RPMI7951 (cell line): ENCODE measurements around the gene RPS6KA1. TPM values are rescaled to one million over a fixed set of nuclear protein-coding genes. Genes with fewer than 3 reads are reported as not detected.
"Not testable (repeated sequence)": the region's sequence is repeated elsewhere in the genome, so short reads cannot be mapped to it uniquely, and the experiment has no call there.

Experiments
- DNase-seq: peaks from one replicate; pipeline ENCODE4 v3.0.0-alpha.2; 2012; ENCODE audit warnings: low read depth
- total RNA-seq: library from RNA; depleted of rRNA; stranded (reverse); fragments of >200 nt; shearing (Covaris generic); gene quantifications from 2 replicates; pipeline ENCODE4 v1.2.3, GENCODE V29; 2014; rRNA removed

RPS6KA1 gene
- 33.6 and 51.8 TPM in 2 replicates for total RNA-seq

GRCh38 chr1:26529655-26530409 is at the start of gene RPS6KA1:
TSS of gene RPS6KA1 (plus strand) at chr1:26529761. CDS start at chr1:26529921, 160 bp downstream.
- peak; percentile 58 for DNase-seq

DNA sequence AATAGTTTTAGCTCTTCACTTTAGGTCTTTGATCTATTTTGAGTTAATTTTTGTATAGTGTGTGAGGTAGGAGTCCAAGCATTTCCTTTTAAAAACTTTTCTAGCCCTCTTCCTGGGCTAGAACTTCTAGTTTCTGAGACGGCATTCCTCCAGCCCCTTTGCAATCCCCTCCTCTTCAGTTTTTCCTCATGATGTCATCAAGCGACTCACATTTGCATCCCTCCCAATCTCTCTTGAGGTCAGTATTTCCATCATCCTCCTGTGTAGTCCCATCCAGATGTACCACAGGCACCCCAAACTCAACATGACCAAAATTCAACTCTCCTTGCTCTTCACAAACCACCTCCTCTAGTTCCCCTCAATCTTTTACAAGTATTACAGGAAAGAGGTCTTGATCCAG is 46.6 kb upstream of the RPS6KA1 start:
- DNase-seq, result no peak

- no peak for DNase-seq
These were observed 45.6 kb upstream of the RPS6KA1 start for GRCh38 chr1:26483980-26484379.

DNA sequence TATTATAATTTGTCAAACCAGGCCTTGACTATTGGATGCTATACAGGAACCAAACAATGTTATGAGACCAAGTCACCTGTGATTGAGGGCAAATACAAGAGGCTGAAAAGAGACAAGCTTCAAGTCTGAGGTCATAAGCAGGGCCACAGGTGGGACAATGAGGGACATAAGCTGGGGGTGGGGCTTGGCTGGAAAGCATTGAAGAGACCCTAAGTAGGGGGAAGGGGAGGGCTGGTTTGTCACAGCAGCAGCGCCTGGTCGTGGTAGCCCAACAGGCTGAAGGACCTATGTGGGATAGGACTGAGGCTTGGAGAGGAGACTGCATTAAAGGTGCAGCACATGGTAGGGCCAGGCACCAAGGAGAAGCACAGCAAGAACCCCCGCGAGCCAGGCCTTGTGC is 39.4 kb upstream of the RPS6KA1 start:
- DNase-seq, result no peak

GRCh38 chr1:26493267-26493666 is 36.3 kb upstream of the RPS6KA1 start:
- no peak for DNase-seq

GRCh38 chr1:26493938-26494337 is 35.6 kb upstream of the RPS6KA1 start:
- no peak for DNase-seq

DNA sequence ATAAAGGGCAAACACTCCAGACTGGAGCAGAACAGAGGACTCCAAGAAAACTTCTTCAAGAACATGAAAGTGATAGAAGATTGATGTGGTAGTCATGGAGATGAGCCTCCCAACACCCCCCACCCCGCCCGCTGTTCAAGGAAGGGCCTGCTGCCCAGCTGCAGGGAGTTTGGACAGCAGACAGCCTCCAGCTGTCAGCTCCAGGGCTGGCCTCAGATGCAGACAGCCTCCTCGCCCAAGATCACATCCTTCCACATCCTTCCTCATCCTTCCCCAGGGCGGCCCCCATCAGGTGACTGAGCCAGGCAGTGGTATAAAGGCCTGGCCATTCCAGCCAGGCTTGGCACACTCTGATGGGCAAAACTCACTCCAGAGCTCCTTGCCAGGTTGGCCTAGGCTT is 32.7 kb upstream of the RPS6KA1 start:
- no peak for DNase-seq

DNA sequence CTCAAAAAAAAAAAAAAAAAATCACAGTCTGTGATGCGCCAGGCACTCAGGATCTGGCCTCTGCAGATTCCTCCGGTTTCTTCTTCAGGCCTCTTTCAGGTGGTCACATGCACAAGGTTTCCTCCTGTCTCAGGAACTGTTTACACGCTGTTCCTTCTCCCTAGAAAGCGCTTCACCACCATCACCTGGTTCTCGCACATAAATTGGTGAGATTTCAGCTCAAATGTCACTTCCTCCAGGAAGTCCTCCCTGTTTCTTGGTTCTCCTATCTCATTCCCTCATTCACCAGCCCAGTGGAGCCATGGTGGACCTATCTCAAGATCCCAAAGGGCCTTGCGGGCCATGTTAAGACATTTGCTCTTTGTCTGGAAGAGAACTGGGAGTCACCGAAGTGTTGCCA is 30.7 kb upstream of the RPS6KA1 start:
- DNase-seq, result no peak

GRCh38 chr1:26500488-26501175 is 28.9 kb upstream of the RPS6KA1 start:
- peak; percentile 81 for DNase-seq

DNA sequence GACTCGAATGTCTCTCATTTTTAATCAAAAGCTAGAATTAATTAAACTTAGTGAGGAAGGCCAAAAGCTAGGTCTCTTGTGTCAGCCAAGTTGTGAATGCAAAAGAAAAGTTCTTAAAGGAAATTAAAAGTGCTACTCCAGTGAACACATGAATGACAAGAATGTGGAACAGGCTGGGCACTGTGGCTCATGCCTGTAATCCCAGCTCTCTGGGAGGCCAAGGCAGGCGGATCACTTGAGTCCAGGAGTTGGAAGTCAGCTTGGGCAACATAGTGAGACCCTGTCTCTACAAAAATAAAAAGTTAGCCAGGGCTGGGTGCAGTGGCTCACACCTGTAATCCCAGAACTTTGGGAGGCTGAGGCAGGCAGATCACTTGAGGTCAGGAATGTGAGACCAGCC is 18.9 kb upstream of the RPS6KA1 start:
- not testable (repeated sequence) for DNase-seq

- not testable (repeated sequence) for DNase-seq
These were observed 13.7 kb upstream of the RPS6KA1 start for GRCh38 chr1:26515836-26516235.

GRCh38 chr1:26516987-26517765 is 12.4 kb upstream of the RPS6KA1 start:
- DNase-seq, result no peak

- DNase-seq, result no peak
These were observed 11.9 kb upstream of the RPS6KA1 start for GRCh38 chr1:26517766-26518049.

- no peak for DNase-seq
These were observed 11.2 kb upstream of the RPS6KA1 start for GRCh38 chr1:26518355-26518754.

- DNase-seq, result no peak
These were observed 9.2 kb upstream of the RPS6KA1 start for GRCh38 chr1:26520339-26520738.

DNA sequence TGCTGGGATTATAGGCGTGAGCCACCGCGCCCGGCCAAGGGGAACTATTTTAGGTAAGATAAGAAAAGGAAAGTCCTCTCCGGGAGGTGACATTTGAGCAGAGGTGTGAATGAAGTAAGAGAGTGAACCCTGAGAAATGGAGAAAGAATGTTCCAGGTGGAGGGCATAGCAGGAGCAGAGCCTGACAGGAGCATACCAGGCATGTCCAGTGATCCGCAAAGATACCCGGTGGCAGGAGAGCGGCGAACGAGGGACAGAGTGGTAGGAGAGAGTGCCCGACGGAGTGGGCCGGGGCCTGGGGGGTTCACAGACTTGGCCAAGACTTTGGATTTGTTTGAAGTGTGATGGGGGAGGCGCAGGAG is 7.9 kb upstream of the RPS6KA1 start:
- DNase-seq, result no peak

DNA sequence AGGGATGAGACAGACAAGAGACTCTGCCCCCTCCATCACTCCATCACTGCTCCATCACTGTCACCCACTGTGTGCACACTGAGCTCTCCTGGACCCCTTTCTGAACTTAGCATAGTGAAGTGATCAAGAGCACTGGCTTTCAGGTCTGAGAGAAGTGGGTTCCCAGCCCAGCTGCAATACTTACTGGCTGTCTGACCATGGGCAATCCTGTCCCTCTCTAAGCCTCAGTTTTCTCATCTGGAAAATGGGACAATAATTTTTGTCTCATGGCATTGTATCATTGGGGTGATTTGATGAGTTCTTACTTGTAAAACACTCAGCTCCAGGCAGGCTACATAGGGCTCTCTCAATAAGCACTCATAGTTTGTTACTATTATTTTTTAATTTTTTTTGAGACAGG is 7.5 kb upstream of the RPS6KA1 start:
- DNase-seq, result no peak

DNA sequence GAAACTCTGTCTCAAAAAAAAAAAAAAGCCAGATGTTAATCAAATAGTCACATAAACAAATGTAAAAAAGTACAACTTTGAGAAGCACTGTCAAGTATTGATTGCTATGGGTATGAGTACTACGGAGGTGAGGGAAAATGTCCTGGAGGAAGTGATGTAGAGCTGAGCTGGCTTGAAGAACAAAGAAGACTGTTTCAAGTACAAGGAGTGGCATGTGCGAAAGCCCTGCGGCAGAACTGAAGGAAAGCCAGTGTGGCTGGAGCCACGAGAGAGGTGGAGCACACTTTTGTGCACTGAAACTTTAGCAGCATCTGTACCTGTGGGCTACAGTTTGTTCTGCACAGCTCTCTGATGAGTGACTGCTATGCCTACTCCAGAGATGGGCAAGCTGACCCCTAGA is 5.4 kb upstream of the RPS6KA1 start:
- DNase-seq, result peak; percentile 68

DNA sequence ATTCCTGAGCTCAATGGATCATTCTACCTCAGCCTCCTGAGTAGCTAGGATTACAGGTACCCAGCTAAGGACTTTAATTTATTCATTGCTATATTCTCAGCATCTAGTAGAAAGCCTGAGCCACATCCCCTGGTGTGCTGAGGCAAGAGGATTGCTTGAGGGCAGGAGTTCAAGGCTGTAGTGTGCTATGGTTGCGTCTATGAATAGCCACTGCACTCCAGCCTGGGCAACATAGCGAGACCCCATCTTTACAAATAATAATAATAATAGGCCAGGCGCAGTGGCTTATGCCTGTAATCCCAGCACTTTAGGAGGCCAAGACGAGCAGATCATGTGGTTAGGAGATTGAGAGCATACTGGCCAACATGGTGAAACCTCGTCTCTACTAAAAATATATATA is 3.3 kb upstream of the RPS6KA1 start:
- DNase-seq, result no peak

DNA sequence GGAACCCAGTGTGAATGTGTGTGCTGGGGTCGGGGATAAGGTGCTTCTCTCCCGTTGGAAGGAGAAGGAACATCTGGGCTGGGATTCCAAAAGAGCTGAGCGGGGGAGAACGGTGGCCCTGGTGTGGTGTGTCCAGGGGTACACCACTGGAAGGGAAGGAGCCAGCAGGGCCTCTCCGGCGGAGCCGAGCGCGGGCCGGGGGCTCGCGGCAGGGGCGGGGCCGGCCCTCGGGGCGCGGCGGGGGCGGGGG is 231 bp upstream of the RPS6KA1 start:
- no peak for DNase-seq

DNA sequence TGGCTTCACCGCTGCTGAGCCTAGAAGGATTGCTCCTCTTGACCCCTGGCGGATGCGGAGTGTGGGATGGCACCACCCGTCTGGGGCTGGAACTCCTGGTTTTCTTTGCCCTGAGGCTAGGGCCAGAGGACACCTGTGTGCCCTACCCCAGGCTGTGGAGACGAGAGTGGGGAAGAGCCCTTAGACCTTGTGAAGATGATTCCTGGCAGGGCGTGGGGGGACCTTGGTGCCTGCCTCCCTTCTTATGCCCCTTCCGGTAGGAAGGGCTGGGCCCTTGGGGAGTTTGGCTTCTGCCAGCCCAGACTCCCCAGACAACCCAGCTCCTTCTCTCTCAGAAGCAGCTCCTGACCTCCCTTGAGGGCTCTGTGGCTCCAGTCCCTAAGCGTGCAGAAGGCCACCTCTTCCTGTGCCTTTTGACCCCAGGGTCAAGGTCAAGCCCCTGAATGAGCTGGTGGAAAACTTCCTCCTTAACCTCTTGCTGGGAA is 891 bp downstream of the RPS6KA1 start:
- peak; percentile 11 for DNase-seq

- peak; percentile 71 for DNase-seq
These were observed 1.5 kb downstream of the RPS6KA1 start for GRCh38 chr1:26530895-26531598.
